Osteocyte (in vitro differentiated cells): ENCODE data around the gene SMYD1. TPM values are rescaled to one million over a fixed set of nuclear protein-coding genes. Genes with fewer than 3 reads are reported as not detected.

ENCODE experiments used
- DNase-seq: peaks from one replicate; pipeline ENCODE4 v3.0.0; 2021; ENCODE audit warnings: mixed read lengths; ENCODE audit not compliant: unreplicated experiment; ENCODE audit errors: extremely low spot score
- H3K27ac Mint-ChIP-seq: one replicate; pipeline ENCODE4 v1.8.0; 2021; ENCODE audit warnings: mild to moderate bottlenecking, mixed read lengths; ENCODE audit not compliant: unreplicated experiment
- H3K27me3 Mint-ChIP-seq: one replicate; pipeline ENCODE4 v1.8.0; 2021; ENCODE audit warnings: mixed read lengths; ENCODE audit not compliant: unreplicated experiment
- H3K36me3 Mint-ChIP-seq: one replicate; pipeline ENCODE4 v1.8.0; 2021; ENCODE audit warnings: mixed read lengths; ENCODE audit not compliant: unreplicated experiment
- H3K4me1 Mint-ChIP-seq: one replicate; pipeline ENCODE4 v1.8.0; 2021; ENCODE audit warnings: mixed read lengths; ENCODE audit not compliant: unreplicated experiment
- H3K4me3 Mint-ChIP-seq: one replicate; pipeline ENCODE4 v1.8.0; 2021; ENCODE audit warnings: mild to moderate bottlenecking, moderate library complexity, mixed read lengths; ENCODE audit not compliant: unreplicated experiment
- H3K9me3 Mint-ChIP-seq: one replicate; pipeline ENCODE4 v1.8.0; 2021; ENCODE audit warnings: mixed read lengths; ENCODE audit not compliant: unreplicated experiment
- total RNA-seq: library from RNA; stranded (reverse); gene quantifications from 2 replicates; pipeline ENCODE4 v1.2.1, GENCODE V29; 2021
- TF ChIP-seq, protein P1 (sequence below): fragments of 200-600 bp; sonication (generic); IDR thresholded peaks from 2 replicates; pipeline ENCODE4 v1.5.0; 2021; ENCODE audit warnings: antibody characterized with exemption, mild to moderate bottlenecking, moderate library complexity

The SMYD1 gene
- total RNA-seq, 1 donor from 2014 or later = not detected

DNA sequence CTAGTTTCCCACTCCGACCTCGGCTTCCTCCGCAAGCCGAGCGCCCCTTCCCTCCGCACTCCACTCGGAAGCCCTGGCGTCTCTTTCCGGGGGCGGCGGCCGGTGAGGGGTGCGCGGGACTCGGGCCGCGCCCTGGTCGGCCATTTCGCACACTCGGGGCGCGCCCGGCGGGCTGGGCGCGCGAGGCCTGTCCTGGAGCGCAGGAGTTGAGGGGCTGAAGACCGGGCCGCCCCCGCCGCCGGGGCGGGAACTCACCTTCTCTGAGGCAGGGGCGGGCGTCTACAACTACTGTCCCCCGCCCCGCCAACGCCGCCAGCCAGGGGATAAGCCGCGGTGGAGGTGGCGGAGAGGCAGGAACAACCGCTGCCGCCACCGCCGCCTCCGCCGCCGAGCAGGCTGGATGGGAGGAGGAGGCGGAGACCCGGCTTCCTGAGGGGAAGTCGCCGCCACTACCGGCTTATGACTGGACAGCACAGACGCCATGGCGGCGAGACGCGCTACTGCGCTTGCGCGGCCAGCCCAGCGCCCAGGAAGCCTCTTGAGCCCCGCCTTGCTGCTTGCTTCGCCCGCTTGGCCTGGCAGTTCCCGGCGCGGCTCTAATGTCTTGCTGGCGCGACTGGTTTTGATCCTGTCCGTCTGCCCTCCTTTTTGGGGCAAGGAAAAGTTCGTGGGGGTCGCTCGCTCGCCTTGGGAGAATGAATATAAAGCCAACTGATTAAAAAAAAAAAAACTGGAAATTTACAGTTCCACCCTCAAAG, 12.1 kb upstream of the SMYD1 start, which contains the start of gene KRCC1:
KRCC1 (minus strand) TSS at position 413 of the 758 bp plus-strand sequence. CDS start 27,220 bp downstream, outside the sequence.
- H3K27ac Mint-ChIP-seq = peak within 1 kb of the TSS; percentile 98
- DNase-seq = peak; percentile 98
- no peaks in the 10 kb centered on the region for H3K9me3 Mint-ChIP-seq
- TF ChIP-seq, protein P1, sequence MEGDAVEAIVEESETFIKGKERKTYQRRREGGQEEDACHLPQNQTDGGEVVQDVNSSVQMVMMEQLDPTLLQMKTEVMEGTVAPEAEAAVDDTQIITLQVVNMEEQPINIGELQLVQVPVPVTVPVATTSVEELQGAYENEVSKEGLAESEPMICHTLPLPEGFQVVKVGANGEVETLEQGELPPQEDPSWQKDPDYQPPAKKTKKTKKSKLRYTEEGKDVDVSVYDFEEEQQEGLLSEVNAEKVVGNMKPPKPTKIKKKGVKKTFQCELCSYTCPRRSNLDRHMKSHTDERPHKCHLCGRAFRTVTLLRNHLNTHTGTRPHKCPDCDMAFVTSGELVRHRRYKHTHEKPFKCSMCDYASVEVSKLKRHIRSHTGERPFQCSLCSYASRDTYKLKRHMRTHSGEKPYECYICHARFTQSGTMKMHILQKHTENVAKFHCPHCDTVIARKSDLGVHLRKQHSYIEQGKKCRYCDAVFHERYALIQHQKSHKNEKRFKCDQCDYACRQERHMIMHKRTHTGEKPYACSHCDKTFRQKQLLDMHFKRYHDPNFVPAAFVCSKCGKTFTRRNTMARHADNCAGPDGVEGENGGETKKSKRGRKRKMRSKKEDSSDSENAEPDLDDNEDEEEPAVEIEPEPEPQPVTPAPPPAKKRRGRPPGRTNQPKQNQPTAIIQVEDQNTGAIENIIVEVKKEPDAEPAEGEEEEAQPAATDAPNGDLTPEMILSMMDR = no peak
- no peaks in the 10 kb centered on the region for H3K27me3 Mint-ChIP-seq
- peaks cover 15% of the 10 kb centered on the region for H3K36me3 Mint-ChIP-seq
- peak within 1 kb of the TSS; percentile 99 for H3K4me3 Mint-ChIP-seq
- peaks cover 34% of the 10 kb centered on the region for H3K4me1 Mint-ChIP-seq

DNA sequence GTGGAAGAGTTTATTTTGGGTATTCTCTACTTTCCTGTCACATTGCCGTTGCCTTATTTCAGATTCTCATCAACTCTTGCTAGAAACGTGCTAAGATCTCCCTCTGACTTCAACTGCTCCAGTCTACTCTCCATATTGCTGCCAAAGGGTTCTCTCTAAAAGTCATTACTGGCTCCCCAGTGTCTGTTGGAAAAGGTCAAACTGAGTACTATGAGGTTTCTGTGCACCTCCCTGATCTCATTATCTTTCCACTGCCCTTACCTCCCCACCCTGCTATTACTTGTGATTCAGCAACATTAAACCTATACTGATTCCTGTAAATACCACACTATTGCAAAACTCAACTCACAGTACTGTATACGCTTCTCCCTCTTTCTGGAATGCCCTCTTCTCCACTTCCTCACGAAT, 10.2 kb upstream of the SMYD1 start:
- TF ChIP-seq, protein P1 = no peak
- peaks cover 11% of the 10 kb centered on the region for H3K36me3 Mint-ChIP-seq
- no peak overlapping the region for H3K27ac Mint-ChIP-seq
- H3K4me3 Mint-ChIP-seq = no peak overlapping the region
- H3K4me1 Mint-ChIP-seq = peaks cover 31% of the 10 kb centered on the region
- DNase-seq = no peak
- H3K27me3 Mint-ChIP-seq = no peaks in the 10 kb centered on the region
- H3K9me3 Mint-ChIP-seq = no peaks in the 10 kb centered on the region

- Mint-ChIP-seq H3K9me3 (no peaks in the 10 kb centered on the region), H3K36me3 (peaks cover 8% of the 10 kb centered on the region), H3K27ac (no peak overlapping the region), H3K4me3 (no peak overlapping the region), H3K4me1 (peaks cover 25% of the 10 kb centered on the region), H3K27me3 (no peaks in the 10 kb centered on the region)
- DNase-seq = no peak
- TF ChIP-seq, protein P1 = no peak
Measured at GRCh38 chr2:88058191-88058590, 9.4 kb upstream of the SMYD1 start.

DNA sequence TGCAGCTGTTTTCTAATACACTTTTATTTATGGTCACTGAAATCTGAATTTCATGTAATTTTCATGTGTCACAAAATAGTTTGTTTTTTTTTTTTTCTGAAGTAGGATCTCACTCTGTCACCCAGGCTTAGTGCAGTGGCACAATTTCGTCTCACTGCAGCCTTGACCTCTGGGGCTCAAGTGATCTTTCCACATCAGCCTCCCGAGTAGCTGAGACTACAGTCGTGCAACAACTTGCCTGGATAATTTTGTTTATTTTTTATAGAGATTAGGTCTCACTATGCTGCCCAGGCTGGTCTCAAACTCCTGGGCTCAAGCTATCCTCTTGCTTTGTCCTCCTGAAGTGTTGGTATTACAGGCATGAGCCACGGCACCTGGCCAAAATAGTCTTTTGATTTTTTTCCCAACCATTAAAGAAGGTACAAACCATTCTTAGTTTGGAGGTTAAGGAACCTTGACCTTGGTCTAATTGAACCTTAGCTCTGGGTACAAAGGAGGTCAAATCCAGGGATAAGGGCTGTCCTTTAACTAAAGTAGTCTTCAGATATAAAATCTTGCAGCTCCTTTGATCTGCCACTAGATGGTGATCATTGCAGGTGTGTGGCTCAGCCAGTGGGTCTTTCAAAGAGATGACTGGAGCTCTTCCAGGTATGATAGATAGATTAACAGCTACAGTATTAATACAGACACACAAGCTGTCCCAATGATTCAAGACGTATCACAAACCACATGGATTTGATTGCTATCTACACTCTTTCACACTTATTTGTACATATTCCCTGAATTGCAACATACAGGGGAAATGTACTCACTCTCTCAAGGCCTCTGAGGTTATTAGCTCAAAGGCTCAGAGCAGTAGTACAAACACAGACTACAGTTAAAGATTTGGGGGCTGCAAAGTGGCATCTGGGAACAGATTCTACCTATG, 7.4 kb upstream of the SMYD1 start:
- DNase-seq = no peak
- H3K4me1 Mint-ChIP-seq = peaks cover 4% of the 10 kb centered on the region
- no peak overlapping the region for H3K27ac Mint-ChIP-seq
- H3K4me3 Mint-ChIP-seq = no peak overlapping the region
- H3K27me3 Mint-ChIP-seq = no peaks in the 10 kb centered on the region
- TF ChIP-seq, protein P1 = peak; percentile 74
- H3K9me3 Mint-ChIP-seq = no peaks in the 10 kb centered on the region
- peaks cover under 1% of the 10 kb centered on the region for H3K36me3 Mint-ChIP-seq

- Mint-ChIP-seq H3K36me3 (no peaks in the 10 kb centered on the region), H3K9me3 (no peaks in the 10 kb centered on the region), H3K27me3 (no peaks in the 10 kb centered on the region), H3K27ac (no peak overlapping the region), H3K4me1 (peaks cover 3% of the 10 kb centered on the region), H3K4me3 (no peak overlapping the region)
- TF ChIP-seq, protein P1 = no peak
- DNase-seq = no peak
Measured at GRCh38 chr2:88060907-88061275, 6.7 kb upstream of the SMYD1 start.
